CD4-positive, alpha-beta T cell (primary cell): Measurements from ENCODE around the gene GPC6. TPM values are rescaled to one million over a fixed set of nuclear protein-coding genes. Genes with fewer than 3 reads are reported as not detected.

ENCODE experiments used
- ATAC-seq: fragments of 200-7000 bp; cut with Tn5 transposase; one replicate; pipeline ENCODE4 v1.10.0; 2022; ENCODE audit warnings: mild to moderate bottlenecking; ENCODE audit not compliant: poor library complexity
- CTCF ChIA-PET: fragments of 350-600 bp; sonication (Branson Sonifier 250); formaldehyde crosslinking; loops from one replicate; lab custom pipeline; 2021; ENCODE audit warnings: antibody characterized with exemption, inconsistent platforms; lab: Charles Lee
- POLR2A ChIA-PET: fragments of 350-600 bp; sonication (Branson Sonifier 250); formaldehyde crosslinking; loops from one replicate; lab custom pipeline; 2021; ENCODE audit warnings: antibody characterized with exemption, inconsistent platforms; lab: Charles Lee
- DNase-seq, 14 experiments: peaks; one replicate each; pipeline ENCODE4 v3.0.0-alpha.2; 2013 to 2020; ENCODE audit warnings: mixed read lengths in 2 of 14
- H3K27ac ChIP-seq, 2 donors: one replicate each; pipeline versions ENCODE4 v1.5.1 to v1.7.0; 2013; ENCODE audit warnings: low read length in 2 of 2, low read depth in 1 of 2, mild to moderate bottlenecking in 1 of 2
- H3K27me3 ChIP-seq, 2 experiments: 1 replicate in 1 of 2; 2 replicates in 1 of 2; pipeline versions ENCODE4 v1.6.1 to v1.7.0; 2013; ENCODE audit warnings: low read length in 2 of 2, control low read depth in 1 of 2, mild to moderate bottlenecking in 1 of 2, moderate library complexity in 1 of 2; ENCODE audit not compliant: insufficient read depth in 2 of 2, control insufficient read depth in 1 of 2
- H3K36me3 ChIP-seq: one replicate; pipeline ENCODE4 v1.6.1; 2013; ENCODE audit warnings: low read length, control low read depth; ENCODE audit not compliant: insufficient read depth
- H3K4me1 ChIP-seq: one replicate; pipeline ENCODE4 v1.6.1; 2013; ENCODE audit warnings: low read length, control low read depth; ENCODE audit not compliant: insufficient read depth
- H3K4me3 ChIP-seq: one replicate; pipeline ENCODE4 v1.5.1; 2013; ENCODE audit warnings: mild to moderate bottlenecking, low read length, moderate library complexity
- H3K9me3 ChIP-seq, 2 experiments: 1 replicate in 1 of 2; 2 replicates in 1 of 2; pipeline versions ENCODE4 v1.6.1 to v1.7.0; 2013; ENCODE audit warnings: low read length in 2 of 2, mild to moderate bottlenecking in 2 of 2, control low read depth in 1 of 2, moderate library complexity in 1 of 2; ENCODE audit not compliant: control insufficient read depth in 1 of 2, insufficient read depth in 1 of 2
- H3K27ac Mint-ChIP-seq: one replicate; pipeline ENCODE4 v1.8.0; 2020; ENCODE audit warnings: mixed read lengths
- H3K27me3 Mint-ChIP-seq: one replicate; pipeline ENCODE4 v1.8.0; 2021; ENCODE audit warnings: mixed read lengths
- H3K36me3 Mint-ChIP-seq: one replicate; pipeline ENCODE4 v1.8.0; 2021; ENCODE audit warnings: low read depth, mixed read lengths
- H3K4me1 Mint-ChIP-seq: one replicate; pipeline ENCODE4 v1.8.0; 2021; ENCODE audit warnings: low read depth, mixed read lengths
- H3K4me3 Mint-ChIP-seq: one replicate; pipeline ENCODE4 v1.8.0; 2020; ENCODE audit warnings: mild to moderate bottlenecking, mixed read lengths
- H3K9me3 Mint-ChIP-seq: one replicate; pipeline ENCODE4 v1.8.0; 2020; ENCODE audit warnings: mixed read lengths
- CTCF ChIP-seq: fragments of 200-600 bp; IDR thresholded peaks from one replicate; pipeline ENCODE4 v1.8.0; 2022; ENCODE audit warnings: antibody characterized with exemption, mild to moderate bottlenecking
- intact Hi-C, 2 experiments: fragments of 100-400 bp; cut with DNase I in 1 of 2; cut with micrococcal nuclease in 1 of 2; formaldehyde crosslinking; loops; one replicate each; pipeline versions ENCODE4 v1.15.1 to v1.9.0; 2023 to 2025; cut with DNase I, micrococcal nuclease
- total RNA-seq, 174 experiments: library from RNA in 2 of 174; stranded (reverse) in 2 of 174; gene quantifications; one replicate each; pipeline ENCODE4 v1.2.3 and lab custom pipeline; 2021 to 2026

The GPC6 gene
- total RNA-seq, 2 experiments from 2014 or later, result not detected

- POLR2A ChIA-PET, result no interaction called here
- Mint-ChIP-seq H3K36me3 (no peaks in the 10 kb centered on the region), H3K27me3 (peaks cover 3% of the 10 kb centered on the region), H3K27ac (no peak overlapping the region), H3K9me3 (no peaks in the 10 kb centered on the region), H3K4me1 (no peaks in the 10 kb centered on the region), H3K4me3 (no peak overlapping the region)
- CTCF ChIA-PET, result no interaction called here
- DNase-seq, result no peak
- H3K4me3 ChIP-seq, result no peak overlapping the region
- no peaks in the 10 kb centered on the region for H3K4me1 ChIP-seq
- ATAC-seq, result no peak
- H3K36me3 ChIP-seq, result no peaks in the 10 kb centered on the region
- no peaks in the 10 kb centered on the region for H3K27me3 ChIP-seq
- intact Hi-C loops, result no loop called here
- H3K9me3 ChIP-seq, result no peaks in the 10 kb centered on the region
- no peak overlapping the region for H3K27ac ChIP-seq
- no peak for TF ChIP-seq CTCF
These were observed 288.7 kb downstream of the GPC6 start for GRCh38 chr13:93515267-93515666.

GRCh38 chr13:93517658-93518057 lies 291.1 kb downstream of the GPC6 start:
- no peaks in the 10 kb centered on the region for H3K9me3 ChIP-seq
- no peaks in the 10 kb centered on the region for H3K27me3 ChIP-seq
- no peak overlapping the region for H3K27ac ChIP-seq
- Mint-ChIP-seq H3K27ac (no peak overlapping the region), H3K36me3 (no peaks in the 10 kb centered on the region), H3K27me3 (peaks cover 3% of the 10 kb centered on the region), H3K9me3 (no peaks in the 10 kb centered on the region), H3K4me3 (no peak overlapping the region), H3K4me1 (no peaks in the 10 kb centered on the region)
- no peak overlapping the region for H3K4me3 ChIP-seq
- no peak for TF ChIP-seq CTCF
- no peak for DNase-seq
- H3K4me1 ChIP-seq, result no peaks in the 10 kb centered on the region
- no peak for ATAC-seq
- ChIA-PET POLR2A (no interaction called here), CTCF (no interaction called here)
- no peaks in the 10 kb centered on the region for H3K36me3 ChIP-seq
- intact Hi-C loops, result no loop called here

- Histone ChIP-seq H3K36me3 (no peaks in the 10 kb centered on the region), H3K27ac (no peak overlapping the region), H3K4me3 (no peak overlapping the region), H3K4me1 (no peaks in the 10 kb centered on the region), H3K27me3 (no peaks in the 10 kb centered on the region), H3K9me3 (no peaks in the 10 kb centered on the region)
- CTCF ChIA-PET, result no interaction called here
- no peaks in the 10 kb centered on the region for H3K27me3 Mint-ChIP-seq
- H3K36me3 Mint-ChIP-seq, result no peaks in the 10 kb centered on the region
- DNase-seq (no peak), ATAC-seq (no peak)
- POLR2A ChIA-PET, result no interaction called here
- no peaks in the 10 kb centered on the region for H3K4me1 Mint-ChIP-seq
- intact Hi-C loops, result no loop called here
- H3K9me3 Mint-ChIP-seq, result no peaks in the 10 kb centered on the region
- H3K4me3 Mint-ChIP-seq, result no peak overlapping the region
- no peak for TF ChIP-seq CTCF
- no peak overlapping the region for H3K27ac Mint-ChIP-seq
These were observed 294.7 kb downstream of the GPC6 start for GRCh38 chr13:93521307-93521706.
